HAP-1 (cell line): ENCODE data around the gene SFMBT1.
A peak's percentile ranks its signal among the peaks of the same experiment; 100 is the strongest.

Experiments
- DNase-seq, 2 experiments: peaks; one replicate each; pipeline ENCODE4 v3.0.0-alpha.2; 2016 to 2020; ENCODE audit warnings: low spot score in 2 of 2
- H3K27me3 ChIP-seq: fragments of 250-450 bp; sonication (Bioruptor Pico); 2 replicates; pipeline ENCODE4 v1.5.1; 2020; ENCODE audit warnings: low read depth, mild to moderate bottlenecking, moderate library complexity
- H3K36me3 ChIP-seq: fragments of 250-450 bp; sonication (Bioruptor Pico); replicated peaks from 2 replicates; pipeline ENCODE4 v1.5.1; 2020; ENCODE audit warnings: mild to moderate bottlenecking
- H3K4me1 ChIP-seq: fragments of 250-450 bp; sonication (Bioruptor Pico); 2 replicates; pipeline ENCODE4 v1.5.1; 2020; ENCODE audit warnings: mild to moderate bottlenecking
- H3K4me3 ChIP-seq: fragments of 250-450 bp; sonication (Bioruptor Pico); 2 replicates; pipeline ENCODE4 v1.5.1; 2020; ENCODE audit warnings: mild to moderate bottlenecking, moderate library complexity
- H3K9me3 ChIP-seq: fragments of 250-450 bp; sonication (Bioruptor Pico); 2 replicates; pipeline ENCODE4 v1.5.1; 2020; ENCODE audit warnings: mild to moderate bottlenecking, moderate library complexity
- in situ Hi-C: fragments of 300-500 bp; cut with MboI; formaldehyde crosslinking; loops from 3 replicates; pipeline ENCODE4 v1.14.3; 2020; ENCODE audit warnings: low sequenced_read_pairs, inconsistent platforms, mixed read lengths

SFMBT1 gene

GRCh38 chr3:52926554-52926953 lies 119.3 kb downstream of the SFMBT1 start:
- DNase-seq = no peak
- in situ Hi-C loops = no loop called here
- Histone ChIP-seq H3K9me3 (no peaks in the 10 kb centered on the region), H3K36me3 (no peaks in the 10 kb centered on the region; the same call in 1 of the 2 replicates), H3K27me3 (no peaks in the 10 kb centered on the region), H3K4me1 (no peaks in the 10 kb centered on the region), H3K4me3 (no peak overlapping the region)

- H3K9me3 ChIP-seq = no peaks in the 10 kb centered on the region
- in situ Hi-C loops = no loop called here
- no peak for DNase-seq
- H3K4me3 ChIP-seq = no peak overlapping the region
- H3K4me1 ChIP-seq = no peaks in the 10 kb centered on the region
- H3K27me3 ChIP-seq = no peaks in the 10 kb centered on the region
- peaks cover 4% of the 10 kb centered on the region for H3K36me3 ChIP-seq
Measured at GRCh38 chr3:52925405-52926313, 120.2 kb downstream of the SFMBT1 start.

GRCh38 chr3:52923963-52924362 lies 121.9 kb downstream of the SFMBT1 start:
- no peaks in the 10 kb centered on the region for H3K9me3 ChIP-seq
- H3K4me3 ChIP-seq = no peak overlapping the region
- no peaks in the 10 kb centered on the region for H3K27me3 ChIP-seq
- H3K4me1 ChIP-seq = no peaks in the 10 kb centered on the region
- H3K36me3 ChIP-seq = peaks cover 14% of the 10 kb centered on the region
- in situ Hi-C loops = no loop called here
- no peak for DNase-seq

DNA sequence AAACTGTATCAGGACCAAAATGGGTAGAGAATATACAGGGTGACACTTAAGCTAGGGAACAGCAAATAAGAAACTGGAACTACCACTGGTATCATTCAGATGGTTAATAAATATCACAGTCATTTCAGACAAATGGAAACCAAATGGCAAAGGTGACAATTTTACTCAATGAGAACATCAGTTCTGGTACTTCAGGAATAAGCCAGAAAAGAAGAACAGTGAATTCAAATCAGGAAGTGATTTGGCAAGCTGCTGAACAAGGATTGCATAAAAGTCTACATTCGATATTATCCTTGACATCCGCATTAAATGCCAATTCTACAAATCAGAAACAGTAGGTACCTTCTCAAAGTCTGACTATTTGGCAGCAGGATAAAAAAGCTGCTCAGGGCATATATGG lies 125.0 kb downstream of the SFMBT1 start:
- H3K36me3 ChIP-seq = peaks cover 15% of the 10 kb centered on the region
- DNase-seq = no peak
- in situ Hi-C loops = no loop called here

GRCh38 chr3:52917044-52917443 lies 128.8 kb downstream of the SFMBT1 start:
- H3K4me3 ChIP-seq = no peak overlapping the region
- in situ Hi-C loops = no loop called here
- no peaks in the 10 kb centered on the region for H3K4me1 ChIP-seq
- DNase-seq = no peak
- H3K36me3 ChIP-seq = peaks cover 32% of the 10 kb centered on the region
- H3K9me3 ChIP-seq = no peaks in the 10 kb centered on the region
- no peaks in the 10 kb centered on the region for H3K27me3 ChIP-seq

More for the DNA sequence above, 125.0 kb downstream of the SFMBT1 start:
- H3K9me3 ChIP-seq = no peaks in the 10 kb centered on the region
- no peaks in the 10 kb centered on the region for H3K4me1 ChIP-seq
- H3K27me3 ChIP-seq = no peaks in the 10 kb centered on the region
- no peak overlapping the region for H3K4me3 ChIP-seq

DNA sequence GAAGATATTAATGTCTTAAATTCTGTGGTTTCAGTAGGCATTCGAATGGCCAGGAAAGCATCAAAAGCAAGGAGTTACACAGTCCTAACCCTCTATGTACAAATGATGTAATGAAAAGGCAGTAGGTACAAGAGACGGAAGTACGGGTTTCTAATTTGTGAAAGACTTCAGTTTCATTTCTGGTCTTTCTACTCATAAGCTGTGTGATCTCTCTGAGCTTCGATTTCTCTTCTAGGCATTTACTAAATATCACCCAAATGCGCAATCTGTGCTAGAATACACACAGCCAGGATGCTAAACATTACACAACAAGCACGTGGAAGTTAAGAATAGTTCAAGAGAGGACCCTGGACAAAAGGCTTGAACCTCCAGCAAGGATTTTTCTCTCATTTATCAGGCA lies 130.6 kb downstream of the SFMBT1 start:
- Histone ChIP-seq H3K9me3 (no peaks in the 10 kb centered on the region), H3K4me3 (no peak overlapping the region), H3K36me3 (peaks cover 26% of the 10 kb centered on the region), H3K4me1 (no peaks in the 10 kb centered on the region), H3K27me3 (no peaks in the 10 kb centered on the region)
- no peak for DNase-seq
- in situ Hi-C loops = no loop called here

- H3K27me3 ChIP-seq = no peaks in the 10 kb centered on the region
- no peaks in the 10 kb centered on the region for H3K4me1 ChIP-seq
- H3K4me3 ChIP-seq = no peak overlapping the region
- in situ Hi-C loops = no loop called here
- peaks cover 19% of the 10 kb centered on the region for H3K36me3 ChIP-seq
- no peaks in the 10 kb centered on the region for H3K9me3 ChIP-seq
- DNase-seq = no peak
Measured at GRCh38 chr3:52912885-52913731, 132.8 kb downstream of the SFMBT1 start.

- Histone ChIP-seq H3K4me1 (no peaks in the 10 kb centered on the region), H3K4me3 (no peak overlapping the region), H3K9me3 (no peaks in the 10 kb centered on the region), H3K27me3 (no peaks in the 10 kb centered on the region), H3K36me3 (peaks cover 18% of the 10 kb centered on the region)
- no peak for DNase-seq
- in situ Hi-C loops = no loop called here
Measured at GRCh38 chr3:52910823-52911222, 135.1 kb downstream of the SFMBT1 start.

- Histone ChIP-seq H3K4me1 (no peaks in the 10 kb centered on the region), H3K9me3 (no peaks in the 10 kb centered on the region), H3K4me3 (no peak overlapping the region), H3K36me3 (peaks cover 14% of the 10 kb centered on the region), H3K27me3 (no peaks in the 10 kb centered on the region)
- DNase-seq = no peak
- in situ Hi-C loops = no loop called here
Measured at GRCh38 chr3:52907497-52907896, 138.4 kb downstream of the SFMBT1 start.

DNA sequence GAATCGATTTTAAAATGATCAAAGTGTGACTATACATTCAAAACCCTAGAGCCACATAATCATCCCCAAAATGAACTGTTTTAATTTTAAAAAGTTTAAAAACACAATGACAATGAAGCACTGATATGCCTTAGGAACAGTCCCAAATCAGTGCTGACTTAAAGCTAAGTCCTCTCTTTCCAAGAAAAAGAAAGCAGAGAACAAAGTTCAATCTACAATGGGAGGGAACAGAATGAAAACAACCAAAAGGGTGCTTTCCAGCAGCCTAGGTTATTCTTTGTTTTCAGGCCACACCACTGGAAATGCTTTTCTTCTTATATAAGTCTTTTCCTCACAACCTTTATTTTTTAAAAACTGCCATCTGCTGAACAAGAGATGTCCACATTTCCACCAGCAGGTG lies 141.3 kb downstream of the SFMBT1 start:
- no peaks in the 10 kb centered on the region for H3K9me3 ChIP-seq
- no peaks in the 10 kb centered on the region for H3K4me1 ChIP-seq
- in situ Hi-C loops = no loop called here
- H3K36me3 ChIP-seq = peaks cover 8% of the 10 kb centered on the region
- H3K27me3 ChIP-seq = no peaks in the 10 kb centered on the region
- no peak for DNase-seq
- H3K4me3 ChIP-seq = no peak overlapping the region

DNA sequence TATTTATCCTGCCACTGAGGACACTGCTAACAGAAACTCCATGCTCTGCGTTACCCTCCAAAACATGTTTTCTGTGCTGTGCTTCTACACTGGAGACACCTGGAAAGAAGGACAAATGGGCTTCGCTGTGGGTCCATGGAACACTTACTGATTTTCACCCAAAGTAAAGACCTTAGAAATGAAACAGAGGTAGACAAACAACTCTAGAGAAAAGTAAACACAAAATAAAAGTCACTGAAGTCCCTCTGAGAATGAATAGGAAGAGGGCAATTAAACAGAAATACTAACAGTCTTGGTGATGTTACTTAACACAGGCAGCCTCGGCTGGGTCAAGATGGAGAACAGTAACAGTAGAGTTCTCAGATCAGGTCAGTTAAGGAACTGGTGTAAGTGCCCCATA lies 141.9 kb downstream of the SFMBT1 start:
- no peaks in the 10 kb centered on the region for H3K9me3 ChIP-seq
- no peaks in the 10 kb centered on the region for H3K27me3 ChIP-seq
- in situ Hi-C loops = no loop called here
- no peak for DNase-seq
- peaks cover 8% of the 10 kb centered on the region for H3K36me3 ChIP-seq
- H3K4me3 ChIP-seq = no peak overlapping the region
- H3K4me1 ChIP-seq = no peaks in the 10 kb centered on the region

GRCh38 chr3:52897130-52898122 lies 148.4 kb downstream of the SFMBT1 start, which contains the start of gene STIMATE:
TSS of gene STIMATE (minus strand) at chr3:52897548. CDS start at chr3:52897450, 98 bp downstream.
- DNase-seq = peak; percentile 79 to 91
- in situ Hi-C loops = no loop called here
- H3K27me3 ChIP-seq = no peaks in the 10 kb centered on the region

GRCh38 chr3:52896613-52897012 lies 149.3 kb downstream of the SFMBT1 start:
- in situ Hi-C loops = no loop called here
- Histone ChIP-seq H3K9me3 (no peaks in the 10 kb centered on the region), H3K4me3 (peak overlapping the region; percentile 60), H3K27me3 (no peaks in the 10 kb centered on the region), H3K36me3 (no peaks in the 10 kb centered on the region), H3K4me1 (no peaks in the 10 kb centered on the region)
- peak; percentile 16 to 22 for DNase-seq

More at GRCh38 chr3:52897130-52898122, 148.4 kb downstream of the SFMBT1 start, which contains the start of gene STIMATE:
- no peaks in the 10 kb centered on the region for H3K9me3 ChIP-seq
- no peaks in the 10 kb centered on the region for H3K4me1 ChIP-seq
- peak within 1 kb of the TSS; percentile 60 for H3K4me3 ChIP-seq
- H3K36me3 ChIP-seq = no peaks in the 10 kb centered on the region
